Panc1 (cell line): Measurements from ENCODE around the gene ISM1. TPM values are rescaled to one million over a fixed set of nuclear protein-coding genes. Genes with fewer than 3 reads are reported as not detected.

Experiments used
- ATAC-seq: fragments of 200-7000 bp; cut with Tn5 transposase; 2 replicates; pipeline ENCODE4 v1.9.1; 2020; ENCODE audit warnings: mild to moderate bottlenecking, moderate library complexity
- BruUV-seq: library from RNA; stranded (reverse); fragments of 400-500 nt; replicated peaks from 2 replicates; lab custom pipeline; 2021; lab: Mats Ljungman, UMichigan
- CTCF ChIA-PET: fragments of 300-600 bp; sonication (Branson Sonifier 250); formaldehyde crosslinking; loops from one replicate; lab custom pipeline; 2022; ENCODE audit warnings: antibody characterized with exemption; lab: Charles Lee
- POLR2A ChIA-PET: fragments of 300-600 bp; sonication (Branson Sonifier 250); formaldehyde crosslinking; loops from one replicate; lab custom pipeline; 2022; ENCODE audit warnings: antibody characterized with exemption; lab: Charles Lee
- DNase-seq: peaks from one replicate; pipeline ENCODE4 v3.0.0-alpha.2; 2010; ENCODE audit warnings: low read depth, low spot score
- H3K27ac ChIP-seq: 2 replicates; pipeline ENCODE4 v1.5.1; 2011; ENCODE audit warnings: mild to moderate bottlenecking, low read length, inconsistent platforms
- H3K27me3 ChIP-seq: fragments of 200-500 bp; sonication (Bioruptor generic); 2 replicates; pipeline ENCODE4 v1.6.0; 2014; ENCODE audit warnings: low read length, inconsistent platforms; ENCODE audit not compliant: control insufficient read depth, insufficient read depth
- H3K36me3 ChIP-seq: fragments of 200-500 bp; sonication (Bioruptor generic); 2 replicates; pipeline ENCODE4 v1.5.1; 2014; ENCODE audit warnings: inconsistent platforms, mild to moderate bottlenecking, low read length, moderate library complexity; ENCODE audit not compliant: control insufficient read depth, insufficient read depth
- H3K4me1 ChIP-seq: 2 replicates; pipeline ENCODE4 v1.5.1; 2011; ENCODE audit warnings: inconsistent platforms, mild to moderate bottlenecking, low read length, moderate library complexity; ENCODE audit not compliant: control insufficient read depth, insufficient read depth
- H3K4me3 ChIP-seq, 2 experiments: 2 replicates each; pipeline ENCODE4 v1.5.1; 2011 to 2012; ENCODE audit warnings: low read depth in 2 of 2, low read length in 2 of 2, mild to moderate bottlenecking in 2 of 2, inconsistent platforms in 1 of 2, moderate library complexity in 1 of 2
- H3K9me3 ChIP-seq: fragments of 200-500 bp; sonication (Bioruptor generic); 2 replicates; pipeline ENCODE4 v1.5.1; 2014; ENCODE audit warnings: low read depth, mild to moderate bottlenecking, inconsistent platforms, low read length, moderate library complexity; ENCODE audit not compliant: control insufficient read depth, insufficient read depth
- POLR2AphosphoS5 ChIP-seq: IDR thresholded peaks from 2 replicates; pipeline ENCODE4 v1.6.1; 2012; ENCODE audit warnings: mild to moderate bottlenecking, low read depth, low read length, moderate library complexity
- SIN3A ChIP-seq: IDR thresholded peaks from 2 replicates; pipeline ENCODE4 v1.6.1; 2012; ENCODE audit warnings: low read depth, mild to moderate bottlenecking, low read length, moderate library complexity, borderline replicate concordance; ENCODE audit not compliant: insufficient read depth
- TCF7L2 ChIP-seq: IDR thresholded peaks from 2 replicates; pipeline ENCODE4 v1.6.1; 2011; ENCODE audit warnings: mild to moderate bottlenecking, low read depth, low read length, inconsistent platforms
- in situ Hi-C: cut with HindIII; loops from 2 replicates; pipeline ENCODE4 v1.10.0; 2016; ENCODE audit warnings: low sequenced_read_pairs, low pct_unique_long_range_greater_than_20kb
- intact Hi-C: fragments of 100-400 bp; cut with micrococcal nuclease; formaldehyde crosslinking; loops from one replicate; pipeline ENCODE4 v1.10.0; 2022; ENCODE audit not compliant: unreplicated experiment
- total RNA-seq: library from RNA; stranded (reverse); gene quantifications from one replicate; pipeline ENCODE4 v1.2.1, GENCODE V29; 2021; ENCODE audit not compliant: unreplicated experiment
- TF ChIP-seq, protein P1 (sequence below): fragments of 450-650 bp; IDR thresholded peaks from 2 replicates; pipeline ENCODE4 v1.5.1; 2017; ENCODE audit warnings: mild to moderate bottlenecking
- TF ChIP-seq, protein P2 (sequence below), 2 experiments: IDR thresholded peaks; 2 replicates each; pipeline ENCODE4 v1.6.1; 2011 to 2012; ENCODE audit warnings: low read depth in 2 of 2, control low read depth in 1 of 2, low read length in 1 of 2, mild to moderate bottlenecking in 1 of 2, moderate library complexity in 1 of 2; ENCODE audit not compliant: insufficient read depth in 1 of 2

ISM1 gene
- total RNA-seq, 1 experiment from 2014 or later, result not detected

DNA sequence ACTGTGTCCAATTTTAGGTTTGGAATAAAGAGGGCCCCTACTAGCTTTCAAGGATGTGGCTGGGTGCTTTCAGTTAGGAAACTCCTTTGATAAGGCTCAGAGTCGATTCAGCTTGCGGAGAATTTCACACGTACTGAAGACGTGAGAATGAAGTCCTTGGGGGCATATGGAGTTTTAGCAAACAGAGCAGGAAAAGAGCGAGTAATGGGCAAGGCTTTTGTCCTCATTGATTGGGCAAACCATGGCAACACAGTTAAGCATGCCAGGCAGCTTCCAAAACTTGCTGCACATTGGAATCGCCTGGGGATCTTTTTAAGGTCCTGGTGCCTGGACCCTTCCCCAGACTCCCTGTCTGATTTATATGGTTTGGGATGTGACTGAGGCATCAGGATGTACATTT, 29.2 kb downstream of the ISM1 start:
- H3K27ac ChIP-seq, result no peak overlapping the region
- no peaks in the 10 kb centered on the region for H3K27me3 ChIP-seq
- no peaks in the 10 kb centered on the region for H3K36me3 ChIP-seq
- intact Hi-C loops, result no loop called here
- ATAC-seq (no peak), DNase-seq (no peak)
- no peak for TF ChIP-seq TCF7L2
- TF ChIP-seq, protein P1, sequence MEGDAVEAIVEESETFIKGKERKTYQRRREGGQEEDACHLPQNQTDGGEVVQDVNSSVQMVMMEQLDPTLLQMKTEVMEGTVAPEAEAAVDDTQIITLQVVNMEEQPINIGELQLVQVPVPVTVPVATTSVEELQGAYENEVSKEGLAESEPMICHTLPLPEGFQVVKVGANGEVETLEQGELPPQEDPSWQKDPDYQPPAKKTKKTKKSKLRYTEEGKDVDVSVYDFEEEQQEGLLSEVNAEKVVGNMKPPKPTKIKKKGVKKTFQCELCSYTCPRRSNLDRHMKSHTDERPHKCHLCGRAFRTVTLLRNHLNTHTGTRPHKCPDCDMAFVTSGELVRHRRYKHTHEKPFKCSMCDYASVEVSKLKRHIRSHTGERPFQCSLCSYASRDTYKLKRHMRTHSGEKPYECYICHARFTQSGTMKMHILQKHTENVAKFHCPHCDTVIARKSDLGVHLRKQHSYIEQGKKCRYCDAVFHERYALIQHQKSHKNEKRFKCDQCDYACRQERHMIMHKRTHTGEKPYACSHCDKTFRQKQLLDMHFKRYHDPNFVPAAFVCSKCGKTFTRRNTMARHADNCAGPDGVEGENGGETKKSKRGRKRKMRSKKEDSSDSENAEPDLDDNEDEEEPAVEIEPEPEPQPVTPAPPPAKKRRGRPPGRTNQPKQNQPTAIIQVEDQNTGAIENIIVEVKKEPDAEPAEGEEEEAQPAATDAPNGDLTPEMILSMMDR, result no peak
- no peak for TF ChIP-seq SIN3A
- TF ChIP-seq POLR2AphosphoS5, result no peak
- TF ChIP-seq, protein P2, sequence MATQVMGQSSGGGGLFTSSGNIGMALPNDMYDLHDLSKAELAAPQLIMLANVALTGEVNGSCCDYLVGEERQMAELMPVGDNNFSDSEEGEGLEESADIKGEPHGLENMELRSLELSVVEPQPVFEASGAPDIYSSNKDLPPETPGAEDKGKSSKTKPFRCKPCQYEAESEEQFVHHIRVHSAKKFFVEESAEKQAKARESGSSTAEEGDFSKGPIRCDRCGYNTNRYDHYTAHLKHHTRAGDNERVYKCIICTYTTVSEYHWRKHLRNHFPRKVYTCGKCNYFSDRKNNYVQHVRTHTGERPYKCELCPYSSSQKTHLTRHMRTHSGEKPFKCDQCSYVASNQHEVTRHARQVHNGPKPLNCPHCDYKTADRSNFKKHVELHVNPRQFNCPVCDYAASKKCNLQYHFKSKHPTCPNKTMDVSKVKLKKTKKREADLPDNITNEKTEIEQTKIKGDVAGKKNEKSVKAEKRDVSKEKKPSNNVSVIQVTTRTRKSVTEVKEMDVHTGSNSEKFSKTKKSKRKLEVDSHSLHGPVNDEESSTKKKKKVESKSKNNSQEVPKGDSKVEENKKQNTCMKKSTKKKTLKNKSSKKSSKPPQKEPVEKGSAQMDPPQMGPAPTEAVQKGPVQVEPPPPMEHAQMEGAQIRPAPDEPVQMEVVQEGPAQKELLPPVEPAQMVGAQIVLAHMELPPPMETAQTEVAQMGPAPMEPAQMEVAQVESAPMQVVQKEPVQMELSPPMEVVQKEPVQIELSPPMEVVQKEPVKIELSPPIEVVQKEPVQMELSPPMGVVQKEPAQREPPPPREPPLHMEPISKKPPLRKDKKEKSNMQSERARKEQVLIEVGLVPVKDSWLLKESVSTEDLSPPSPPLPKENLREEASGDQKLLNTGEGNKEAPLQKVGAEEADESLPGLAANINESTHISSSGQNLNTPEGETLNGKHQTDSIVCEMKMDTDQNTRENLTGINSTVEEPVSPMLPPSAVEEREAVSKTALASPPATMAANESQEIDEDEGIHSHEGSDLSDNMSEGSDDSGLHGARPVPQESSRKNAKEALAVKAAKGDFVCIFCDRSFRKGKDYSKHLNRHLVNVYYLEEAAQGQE (IDR thresholded peaks at IDR 0.05; ENCODE audit: insufficient read depth in 1 of 2, low read depth in 2 of 2, low read length in 1 of 2), result no peak
- H3K9me3 ChIP-seq, result no peaks in the 10 kb centered on the region
- BruUV-seq, result no TSS peak
- no peak overlapping the region for H3K4me3 ChIP-seq
- ChIA-PET CTCF (no interaction called here), POLR2A (no interaction called here)
- H3K4me1 ChIP-seq, result no peaks in the 10 kb centered on the region
- in situ Hi-C loops, result no loop called here

DNA sequence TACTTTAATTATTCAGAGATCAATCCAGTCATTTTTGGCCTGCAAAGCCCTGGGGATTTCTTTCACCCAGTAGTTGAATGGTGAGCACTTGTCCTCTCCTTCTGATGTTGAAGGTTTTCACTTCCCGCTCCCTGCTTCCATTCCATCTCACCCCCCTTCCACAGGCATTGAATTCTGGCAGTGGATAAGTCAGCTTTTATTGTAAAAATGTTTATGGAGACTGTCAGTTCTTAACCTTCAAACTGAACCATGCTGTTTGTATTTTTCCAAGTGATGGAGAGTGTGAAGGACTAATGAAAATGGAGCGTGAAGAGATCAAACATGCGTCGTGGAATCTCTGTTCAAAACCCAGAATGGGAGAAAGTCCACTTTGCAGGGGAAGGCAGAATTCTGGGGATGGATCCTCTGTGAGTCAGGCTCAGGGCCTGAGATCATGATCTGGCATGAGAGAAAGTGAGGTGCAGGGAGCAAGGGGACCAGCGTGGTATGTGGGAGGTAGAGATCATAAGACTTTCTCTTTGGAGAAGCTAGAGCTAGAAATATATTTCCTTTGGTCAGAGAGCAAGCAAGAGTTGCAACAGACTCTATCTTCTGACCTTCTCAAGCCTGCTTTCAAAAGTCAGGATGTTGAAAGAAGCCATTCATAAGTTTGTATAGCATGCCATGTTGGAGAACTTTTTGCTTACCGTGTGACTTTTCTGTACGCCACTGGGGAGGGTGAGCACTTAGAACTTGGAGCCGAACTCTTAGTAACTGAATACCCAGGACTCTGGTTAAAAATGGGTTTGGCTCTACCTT, 30.2 kb downstream of the ISM1 start:
- Histone ChIP-seq H3K36me3 (no peaks in the 10 kb centered on the region), H3K4me3 (no peak overlapping the region), H3K4me1 (no peaks in the 10 kb centered on the region), H3K27me3 (no peaks in the 10 kb centered on the region), H3K9me3 (no peaks in the 10 kb centered on the region), H3K27ac (no peak overlapping the region)
- DNase-seq (no peak), ATAC-seq (no peak)
- in situ Hi-C loops, result no loop called here
- TF ChIP-seq, protein P2 (IDR thresholded peaks at IDR 0.05; ENCODE audit: insufficient read depth in 1 of 2, low read depth in 2 of 2, low read length in 1 of 2), result no peak
- TF ChIP-seq, protein P1, result no peak
- TF ChIP-seq SIN3A, result no peak
- TF ChIP-seq TCF7L2, result no peak
- no peak for TF ChIP-seq POLR2AphosphoS5
- ChIA-PET POLR2A (no interaction called here), CTCF (interaction anchor here (0.6 kb wide), 1 partner anchor 295 kb away, joined by 3 read pairs; no protein-coding TSS in a partner anchor)
- no TSS peak for BruUV-seq
- intact Hi-C loops, result no loop called here
